ENCODE data around the gene SLC45A2.

SLC45A2 gene

GRCh38 chr5:34030048-34030447 is 45.6 kb upstream of the SLC45A2 start:
- no peak overlapping the region for H3K4me2 ChIP-seq (ENCODE audit: low read length)
- H4K20me1 ChIP-seq (ENCODE audit: insufficient read depth, low read length) = no peaks in the 10 kb centered on the region
- H3F3A ChIP-seq (ENCODE audit: insufficient read depth, low read length) = no peaks in the 10 kb centered on the region
- no peaks in the 10 kb centered on the region for H3K9me3 ChIP-seq (ENCODE audit: low read length)
- no peak overlapping the region for H3K4me3 ChIP-seq (ENCODE audit: low read depth, low read length, poor library complexity, severe bottlenecking)
- H3K4me1 ChIP-seq (ENCODE audit: insufficient read depth, low read length, severe bottlenecking) = no peaks in the 10 kb centered on the region
- TF ChIP-seq CTCF (IDR thresholded peaks at IDR 0.05; ENCODE audit: low read length) = no peak
- no peak for TF ChIP-seq EZH2 (IDR thresholded peaks at IDR 0.05; ENCODE audit: borderline replicate concordance, low read length)
- H3K79me2 ChIP-seq (ENCODE audit: insufficient read depth, low read length) = no peaks in the 10 kb centered on the region
- no peaks in the 10 kb centered on the region for H3K9me2 ChIP-seq (ENCODE audit: low read depth, low read length)
- no peaks in the 10 kb centered on the region for H3K27me3 ChIP-seq (ENCODE audit: insufficient read depth, low read length)
- H3K36me3 ChIP-seq (ENCODE audit: insufficient read depth, low read length) = no peaks in the 10 kb centered on the region; the same call in 1 of the 2 replicates
- no peak overlapping the region for H2AFZ ChIP-seq (ENCODE audit: low read length)
- H3K27ac ChIP-seq (ENCODE audit: low read depth, low read length, poor library complexity, severe bottlenecking) = no peak overlapping the region
- no peak overlapping the region for H3K9ac ChIP-seq (ENCODE audit: low read length)

- no peak overlapping the region for H2AFZ ChIP-seq (ENCODE audit: low read length)
- H3K79me2 ChIP-seq (ENCODE audit: insufficient read depth, low read length) = no peaks in the 10 kb centered on the region
- no peaks in the 10 kb centered on the region for H3K9me2 ChIP-seq (ENCODE audit: low read depth, low read length)
- no peak overlapping the region for H3K4me3 ChIP-seq (ENCODE audit: low read depth, low read length, poor library complexity, severe bottlenecking)
- H3K4me1 ChIP-seq (ENCODE audit: insufficient read depth, low read length, severe bottlenecking) = no peaks in the 10 kb centered on the region
- no peaks in the 10 kb centered on the region for H4K20me1 ChIP-seq (ENCODE audit: insufficient read depth, low read length)
- H3K9ac ChIP-seq (ENCODE audit: low read length) = no peak overlapping the region
- no peaks in the 10 kb centered on the region for H3K27me3 ChIP-seq (ENCODE audit: insufficient read depth, low read length)
- no peaks in the 10 kb centered on the region for H3F3A ChIP-seq (ENCODE audit: insufficient read depth, low read length)
- H3K9me3 ChIP-seq (ENCODE audit: low read length) = no peaks in the 10 kb centered on the region
- no peak overlapping the region for H3K4me2 ChIP-seq (ENCODE audit: low read length)
- no peak for TF ChIP-seq EZH2 (IDR thresholded peaks at IDR 0.05; ENCODE audit: borderline replicate concordance, low read length)
- TF ChIP-seq CTCF (IDR thresholded peaks at IDR 0.05; ENCODE audit: low read length) = no peak
- H3K36me3 ChIP-seq (ENCODE audit: insufficient read depth, low read length) = no peaks in the 10 kb centered on the region
- H3K27ac ChIP-seq (ENCODE audit: low read depth, low read length, poor library complexity, severe bottlenecking) = no peak overlapping the region
Observed at GRCh38 chr5:34028349-34028748, 43.9 kb upstream of the SLC45A2 start.

- no peaks in the 10 kb centered on the region for H4K20me1 ChIP-seq (ENCODE audit: insufficient read depth, low read length)
- H3K27ac ChIP-seq (ENCODE audit: low read depth, low read length, poor library complexity, severe bottlenecking) = no peak overlapping the region
- TF ChIP-seq CTCF (IDR thresholded peaks at IDR 0.05; ENCODE audit: low read length) (no peak), EZH2 (IDR thresholded peaks at IDR 0.05; ENCODE audit: borderline replicate concordance, low read length) (no peak)
- no peak overlapping the region for H3K4me3 ChIP-seq (ENCODE audit: low read depth, low read length, poor library complexity, severe bottlenecking)
- H3K4me2 ChIP-seq (ENCODE audit: low read length) = no peak overlapping the region
- H3K27me3 ChIP-seq (ENCODE audit: insufficient read depth, low read length) = no peaks in the 10 kb centered on the region
- H3K36me3 ChIP-seq (ENCODE audit: insufficient read depth, low read length) = no peaks in the 10 kb centered on the region
- H3K9ac ChIP-seq (ENCODE audit: low read length) = no peak overlapping the region
- H2AFZ ChIP-seq (ENCODE audit: low read length) = no peak overlapping the region
- H3K4me1 ChIP-seq (ENCODE audit: insufficient read depth, low read length, severe bottlenecking) = no peaks in the 10 kb centered on the region
- no peaks in the 10 kb centered on the region for H3K79me2 ChIP-seq (ENCODE audit: insufficient read depth, low read length)
- H3K9me3 ChIP-seq (ENCODE audit: low read length) = no peaks in the 10 kb centered on the region
- no peaks in the 10 kb centered on the region for H3K9me2 ChIP-seq (ENCODE audit: low read depth, low read length)
- H3F3A ChIP-seq (ENCODE audit: insufficient read depth, low read length) = no peaks in the 10 kb centered on the region
Observed at GRCh38 chr5:34026089-34026761, 41.7 kb upstream of the SLC45A2 start.

Data from OCI-LY1 (cell line).